GM12872 (cell line): ENCODE data around the gene MPPED2.

Source experiments
- CTCF ChIP-seq: IDR thresholded peaks from 3 replicates; pipeline ENCODE4 v1.5.1; 2011; ENCODE audit warnings: low read depth, mild to moderate bottlenecking, low read length, moderate library complexity; ENCODE audit not compliant: insufficient read depth

The MPPED2 gene

GRCh38 chr11:30360741-30361140 is 225.4 kb downstream of the MPPED2 start:
- no peak for TF ChIP-seq CTCF
